Gastrocnemius medialis (tissue), 4 donors: ENCODE results near the gene PPFIA4. TPM values are rescaled to one million over a fixed set of nuclear protein-coding genes. Genes with fewer than 3 reads are reported as not detected.
"Not testable (repeated sequence)": the region's sequence is repeated elsewhere in the genome, so short reads cannot be mapped to it uniquely, and the experiment has no call there.

Experiments used
- ATAC-seq, 2 donors: fragments of 150-250 bp; one replicate each; pipeline ENCODE4 v1.9.1; 2016
- DNase-seq, 2 donors: peaks; one replicate each; pipeline ENCODE4 v3.0.0-alpha.2; 2019
- H3K27ac ChIP-seq, 4 donors: fragments of 200-600 bp; sonication (generic); 1 replicate in 1 of 4; 2 replicates in 3 of 4; pipeline ENCODE4 v1.5.1; 2016 to 2018; ENCODE audit warnings: mild to moderate bottlenecking in 2 of 4, moderate library complexity in 1 of 4
- H3K27me3 ChIP-seq, 3 donors: fragments of 200-600 bp; sonication (generic) in 2 of 3; 1 replicate in 1 of 3; 2 replicates in 2 of 3; pipeline versions ENCODE4 v1.5.1 to v1.6.0; 2016 to 2019; ENCODE audit warnings: mild to moderate bottlenecking in 1 of 3, moderate library complexity in 1 of 3
- H3K36me3 ChIP-seq, 2 donors: fragments of 200-600 bp; sonication (generic) in 1 of 2; one replicate each; pipeline ENCODE4 v1.5.1; 2017 to 2018
- H3K4me1 ChIP-seq, 2 donors: fragments of 200-600 bp; sonication (generic) in 1 of 2; one replicate each; pipeline ENCODE4 v1.5.1; 2016 to 2017; ENCODE audit warnings: mild to moderate bottlenecking in 2 of 2
- H3K4me3 ChIP-seq, 4 donors: fragments of 200-600 bp; sonication (generic) in 3 of 4; 1 replicate in 1 of 4; 2 replicates in 3 of 4; pipeline ENCODE4 v1.5.1; 2016 to 2019; ENCODE audit warnings: mild to moderate bottlenecking in 2 of 4
- H3K9me3 ChIP-seq, 3 donors: fragments of 200-600 bp; sonication (generic) in 2 of 3; 1 replicate in 1 of 3; 2 replicates in 2 of 3; pipeline ENCODE4 v1.5.1; 2016 to 2019
- CTCF ChIP-seq, 5 experiments: fragments of 450-650 bp in 3 of 5; fragments of 200-600 bp in 2 of 5; sonication (generic) in 2 of 5; IDR thresholded peaks in 4 of 5; conservative IDR thresholded peaks in 1 of 5; 1 replicate in 4 of 5; 2 replicates in 1 of 5; pipeline ENCODE4 v1.5.1; 2016 to 2019; ENCODE audit warnings: antibody characterized with exemption in 5 of 5, mild to moderate bottlenecking in 3 of 5, moderate library complexity in 3 of 5
- POLR2A ChIP-seq, 2 donors: fragments of 450-650 bp; IDR thresholded peaks; one replicate each; pipeline ENCODE4 v1.6.1; 2017; ENCODE audit warnings: antibody characterized with exemption in 2 of 2, mild to moderate bottlenecking in 2 of 2, moderate library complexity in 2 of 2
- in situ Hi-C, 4 donors: fragments of 200-750 bp; cut with MboI; loops; one replicate each; pipeline versions ENCODE4 v1.15.0 to v1.8.0; 2017; ENCODE audit warnings: low sequenced_read_pairs in 4 of 4
- intact Hi-C: fragments of 100-400 bp; cut with DNase I; formaldehyde crosslinking; loops from one replicate; pipeline ENCODE4 v1.15.1; 2023; ENCODE audit warnings: low total_unique reads
- total RNA-seq, 4 donors: library from RNA; depleted of rRNA; stranded (reverse); fragments of >200 nt; gene quantifications; one replicate each; pipeline versions ENCODE4 v1.1.0 to v1.2.3, GENCODE V29; 2016

PPFIA4 gene
- total RNA-seq, 4 donors from 2014 or later, result 8.4 to 45.5 (median 33.1) TPM

- peaks cover 0 to 4% of the 10 kb centered on the region in 2 donors for H3K4me1 ChIP-seq
- TF ChIP-seq CTCF (IDR thresholded peaks at IDR 0.05 in 4 of 5, conservative IDR thresholded peaks at IDR 0.05 in 1 of 5) (no peak), POLR2A (IDR thresholded peaks at IDR 0.05) (no peak)
- DNase-seq (no peak), ATAC-seq (no peak)
- H3K4me3 ChIP-seq, result no peak overlapping the region
- in situ Hi-C loops (no loop called here), intact Hi-C loops (no loop called here)
- no peak overlapping the region for H3K27ac ChIP-seq
- H3K36me3 ChIP-seq, result no peaks in the 10 kb centered on the region
- peaks cover 0 to 4% (median 0%) of the 10 kb centered on the region in 3 donors for H3K27me3 ChIP-seq
- H3K9me3 ChIP-seq, result no peaks in the 10 kb centered on the region
These were observed 24.3 kb upstream of the PPFIA4 start for GRCh38 chr1:203001986-203002385.

DNA sequence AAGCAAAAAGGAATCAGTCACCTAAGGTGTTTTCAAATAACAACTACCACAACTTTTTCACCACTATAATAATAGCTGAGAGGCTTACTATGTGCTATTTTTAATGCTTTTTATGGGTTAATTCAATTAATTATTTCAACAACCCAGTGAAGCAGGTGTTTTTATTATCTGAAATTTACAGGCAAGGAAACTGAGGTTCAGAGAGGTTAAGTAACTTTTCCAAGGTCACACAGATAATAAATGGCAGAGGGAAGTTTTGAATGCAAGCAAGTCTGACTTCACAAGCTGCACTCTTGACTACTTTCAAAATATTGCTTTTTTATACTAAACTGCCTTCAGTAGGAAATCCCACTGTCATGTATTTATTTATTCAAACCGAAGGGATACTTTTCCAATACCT, 23.3 kb upstream of the PPFIA4 start:
- in situ Hi-C loops (no loop called here), intact Hi-C loops (no loop called here)
- peaks cover 4 to 6% of the 10 kb centered on the region in 2 donors for H3K4me1 ChIP-seq
- no peaks in the 10 kb centered on the region for H3K9me3 ChIP-seq
- ATAC-seq (no peak), DNase-seq (no peak)
- H3K27me3 ChIP-seq, result no peaks in the 10 kb centered on the region
- no peak overlapping the region for H3K27ac ChIP-seq
- TF ChIP-seq POLR2A (IDR thresholded peaks at IDR 0.05), result no peak
- TF ChIP-seq CTCF (IDR thresholded peaks at IDR 0.05 in 4 of 5, conservative IDR thresholded peaks at IDR 0.05 in 1 of 5), result no peak
- H3K4me3 ChIP-seq, result no peak overlapping the region
- H3K36me3 ChIP-seq, result no peaks in the 10 kb centered on the region

DNA sequence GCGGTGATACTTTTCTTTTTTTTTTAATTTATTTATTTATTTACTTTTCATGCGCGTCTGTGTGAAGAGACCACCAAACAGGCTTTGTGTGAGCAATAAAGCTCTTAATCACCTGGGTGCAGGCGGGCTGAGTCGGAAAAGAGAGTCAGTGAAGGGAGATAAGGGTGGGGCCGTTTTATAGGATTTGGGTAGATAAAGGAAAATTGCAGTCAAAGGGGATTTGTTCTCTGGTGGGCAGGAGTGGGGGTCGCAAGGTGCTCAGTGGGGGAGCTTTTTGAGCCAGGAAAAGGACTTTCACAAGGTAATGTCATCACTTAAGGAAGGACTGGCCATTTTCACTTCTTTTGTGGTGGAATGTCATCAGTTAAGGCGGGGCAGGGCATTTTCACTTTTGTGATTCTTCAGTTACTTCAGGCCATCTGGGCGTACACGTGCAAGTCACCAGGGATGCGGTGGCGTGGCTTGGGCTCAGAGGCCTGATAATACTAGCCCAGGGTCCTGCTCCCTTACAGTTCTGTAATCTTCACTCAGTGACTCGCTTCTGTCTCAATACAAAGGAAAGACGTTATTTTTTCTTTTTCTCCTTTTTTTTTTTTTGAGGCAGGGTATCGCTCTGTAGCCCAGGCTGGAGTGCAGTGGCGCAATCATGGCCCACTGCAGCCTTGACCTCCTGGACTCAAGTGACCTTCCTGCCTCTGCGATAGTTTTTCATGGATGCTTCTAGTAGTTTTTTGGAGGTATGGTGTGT, 20.7 kb upstream of the PPFIA4 start:
- H3K27me3 ChIP-seq, in situ Hi-C loops, H3K9me3 ChIP-seq, ATAC-seq, H3K27ac ChIP-seq, DNase-seq: not testable (repeated sequence)
- H3K4me1 ChIP-seq, result peaks cover 15 to 20% of the 10 kb centered on the region in 2 donors
- intact Hi-C loops, result loop anchor here (2.0 kb wide), 3 partner anchors 21 to 195 kb away; partner anchors contain the start of genes CYB5R1, PCAT6 and PPFIA4
- peaks cover 0 to 20% of the 10 kb centered on the region in 2 donors for H3K36me3 ChIP-seq
- H3K4me3 ChIP-seq, result peak overlapping the region in 1 of 4 donors; percentile 99

- DNase-seq (peak; percentile 93 to 96), ATAC-seq (peak; percentile 96 to 98)
- H3K27ac ChIP-seq, result peak within 1 kb of the TSS; percentile 93 to 99 (median 97)
- peak within 1 kb of the TSS; percentile 91 to 100 (median 98) for H3K4me3 ChIP-seq
- peaks cover 0 to 34% of the 10 kb centered on the region in 2 donors for H3K36me3 ChIP-seq
- in situ Hi-C loops, result no loop called here
- H3K9me3 ChIP-seq, result no peaks in the 10 kb centered on the region
- TF ChIP-seq CTCF (IDR thresholded peaks at IDR 0.05 in 4 of 5, conservative IDR thresholded peaks at IDR 0.05 in 1 of 5), result no peak
- peak; percentile 95 to 97 for TF ChIP-seq POLR2A (IDR thresholded peaks at IDR 0.05)
- intact Hi-C loops, result loop anchor here (2.0 kb wide), 3 partner anchors 20 to 196 kb away; partner anchors contain the start of genes CYB5R1, PCAT6 and PPFIA4
- peaks cover 17 to 22% of the 10 kb centered on the region in 2 donors for H3K4me1 ChIP-seq
- no peaks in the 10 kb centered on the region for H3K27me3 ChIP-seq
These were observed 19.1 kb upstream of the PPFIA4 start, which contains the start of gene TMEM183A for GRCh38 chr1:203006948-203007871. Gene TMEM183A (plus strand): TSS chr1:203007374. CDS start chr1:203007466, 92 bp downstream.
